Ovary (tissue), 9 donors: ENCODE results near the gene CCDC78. TPM values are rescaled to one million over a fixed set of nuclear protein-coding genes. Genes with fewer than 3 reads are reported as not detected.

Experiments used
- DNase-seq, 5 donors: peaks; one replicate each; pipeline ENCODE4 v3.0.0-alpha.2; 2019 to 2020
- H3K27ac ChIP-seq, 2 donors: fragments of 200-600 bp; one replicate each; pipeline versions ENCODE4 v1.5.1 to v1.8.0; 2019 to 2022
- H3K27me3 ChIP-seq: fragments of 200-600 bp; one replicate; pipeline ENCODE4 v1.8.0; 2022
- H3K36me3 ChIP-seq: fragments of 200-600 bp; sonication (generic); one replicate; pipeline ENCODE4 v1.5.1; 2019
- H3K4me1 ChIP-seq: one replicate; pipeline ENCODE4 v1.8.1; 2013; ENCODE audit warnings: mild to moderate bottlenecking, moderate library complexity; ENCODE audit not compliant: insufficient read depth
- H3K4me3 ChIP-seq: fragments of 200-600 bp; sonication (generic); one replicate; pipeline ENCODE4 v1.5.1; 2017
- H3K9me3 ChIP-seq, 2 donors: fragments of 200-600 bp in 1 of 2; sonication (generic) in 1 of 2; one replicate each; pipeline versions ENCODE4 v1.5.1 to v1.8.1; 2013 to 2019; ENCODE audit warnings: mild to moderate bottlenecking in 1 of 2, moderate library complexity in 1 of 2
- EP300 ChIP-seq: sonication (generic); formaldehyde crosslinking; IDR thresholded peaks from one replicate; pipeline ENCODE4 v1.6.1; 2017; ENCODE audit warnings: antibody characterized with exemption
- POLR2A ChIP-seq: fragments of 450-650 bp; IDR thresholded peaks from one replicate; pipeline ENCODE4 v1.6.1; 2017; ENCODE audit warnings: antibody characterized with exemption, mild to moderate bottlenecking, moderate library complexity
- WGBS, 3 donors: extraction: QIAGEN DNeasy Blood & Tissue Kit in 1 of 3; methylation state at CpG; one replicate each; pipeline versions ENCODE4 v1.1.5 to v1.1.7; 2013 to 2017; 5-methylcytosine and 5-hydroxymethylcytosine counted together
- intact Hi-C, 4 donors: fragments of 100-400 bp; cut with DNase I; formaldehyde crosslinking; loops; one replicate each; pipeline versions ENCODE4 v1.11.0 to v1.15.1; 2022 to 2023
- polyA plus RNA-seq, 2 donors: library from polyadenylated mRNA; stranded (reverse); fragments of 200-250 nt in 1 of 2; fragments of 350-450 nt in 1 of 2; fragmentation: Illumina TruSeq in 1 of 2; extraction: RNeasy Lipid Tissue Mini Kit (QIAGEN cat#74804) in 1 of 2; gene quantifications; one replicate each; pipeline ENCODE4 v1.2.3, GENCODE V29; 2013 to 2014
- total RNA-seq, 7 donors: library from RNA; depleted of rRNA in 2 of 7; stranded (reverse); fragments of >200 nt in 2 of 7; fragmentation: NEBNext Ultra II Directional in 3 of 7; extraction: Animal tissue kit (Norgen Biotek cat#: 25700) in 3 of 7; gene quantifications; one replicate each; pipeline versions ENCODE4 v1.1.0 to v1.2.4, GENCODE V29; 2016 to 2023
- TF ChIP-seq, protein P1 (sequence below), 3 donors: fragments of 450-650 bp in 2 of 3; fragments of 200-600 bp in 1 of 3; IDR thresholded peaks; one replicate each; pipeline versions ENCODE4 v1.5.1 to v1.8.0; 2016 to 2022; ENCODE audit warnings: antibody characterized with exemption in 3 of 3, mild to moderate bottlenecking in 1 of 3
- donor health status: DM: no; HTN: no; CAD: no; lungs with moderate emphysema.
- donor health status: DM: no; HTN: no; CAD: no.
- donor health status: Bipolar disorder and iron deficiency.
- donor health status: DM: yes; HTN: yes; CAD: no.
- donor health status: DM: no; HTN: no; CAD: no.
- donor health status: DM: yes; HTN: yes; CAD: no.

CCDC78 gene
- total and polyA plus RNA-seq, 9 donors: 0.40 to 44.3 (median 4.6) TPM; not detected in 2

DNA sequence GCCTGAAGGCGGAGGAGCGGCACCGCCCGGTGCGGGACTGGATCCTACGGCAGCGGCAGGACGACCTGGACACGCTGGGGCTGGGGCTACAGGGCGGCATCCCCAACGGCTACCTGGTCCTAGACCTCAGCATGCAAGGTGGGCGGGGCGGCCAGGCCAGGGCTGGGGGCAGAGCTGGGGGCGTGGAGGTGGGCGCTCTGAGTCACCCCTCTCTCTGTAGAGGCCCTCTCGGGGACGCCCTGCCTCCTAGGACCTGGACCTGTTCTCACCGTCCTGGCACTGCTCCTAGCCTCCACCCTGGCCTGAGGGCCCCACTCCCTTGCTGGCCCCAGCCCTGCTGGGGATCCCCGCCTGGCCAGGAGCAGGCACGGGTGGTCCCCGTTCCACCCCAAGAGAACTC, 42.2 kb upstream of the CCDC78 start:
- Histone ChIP-seq H3K9me3 (no peaks in the 10 kb centered on the region), H3K4me1 (no peaks in the 10 kb centered on the region), H3K27ac (no peak overlapping the region), H3K27me3 (no peaks in the 10 kb centered on the region), H3K4me3 (no peak overlapping the region), H3K36me3 (no peaks in the 10 kb centered on the region)
- intact Hi-C loops: no loop called here
- no peak for DNase-seq
- TF ChIP-seq EP300: no peak
- TF ChIP-seq, protein P1, sequence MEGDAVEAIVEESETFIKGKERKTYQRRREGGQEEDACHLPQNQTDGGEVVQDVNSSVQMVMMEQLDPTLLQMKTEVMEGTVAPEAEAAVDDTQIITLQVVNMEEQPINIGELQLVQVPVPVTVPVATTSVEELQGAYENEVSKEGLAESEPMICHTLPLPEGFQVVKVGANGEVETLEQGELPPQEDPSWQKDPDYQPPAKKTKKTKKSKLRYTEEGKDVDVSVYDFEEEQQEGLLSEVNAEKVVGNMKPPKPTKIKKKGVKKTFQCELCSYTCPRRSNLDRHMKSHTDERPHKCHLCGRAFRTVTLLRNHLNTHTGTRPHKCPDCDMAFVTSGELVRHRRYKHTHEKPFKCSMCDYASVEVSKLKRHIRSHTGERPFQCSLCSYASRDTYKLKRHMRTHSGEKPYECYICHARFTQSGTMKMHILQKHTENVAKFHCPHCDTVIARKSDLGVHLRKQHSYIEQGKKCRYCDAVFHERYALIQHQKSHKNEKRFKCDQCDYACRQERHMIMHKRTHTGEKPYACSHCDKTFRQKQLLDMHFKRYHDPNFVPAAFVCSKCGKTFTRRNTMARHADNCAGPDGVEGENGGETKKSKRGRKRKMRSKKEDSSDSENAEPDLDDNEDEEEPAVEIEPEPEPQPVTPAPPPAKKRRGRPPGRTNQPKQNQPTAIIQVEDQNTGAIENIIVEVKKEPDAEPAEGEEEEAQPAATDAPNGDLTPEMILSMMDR (IDR thresholded peaks at IDR 0.05): no peak
- TF ChIP-seq POLR2A: no peak
- WGBS, 3 donors: 71 to 83% (median 74%) methylated on average over 19 to 21 of the region's 21 CpGs

DNA sequence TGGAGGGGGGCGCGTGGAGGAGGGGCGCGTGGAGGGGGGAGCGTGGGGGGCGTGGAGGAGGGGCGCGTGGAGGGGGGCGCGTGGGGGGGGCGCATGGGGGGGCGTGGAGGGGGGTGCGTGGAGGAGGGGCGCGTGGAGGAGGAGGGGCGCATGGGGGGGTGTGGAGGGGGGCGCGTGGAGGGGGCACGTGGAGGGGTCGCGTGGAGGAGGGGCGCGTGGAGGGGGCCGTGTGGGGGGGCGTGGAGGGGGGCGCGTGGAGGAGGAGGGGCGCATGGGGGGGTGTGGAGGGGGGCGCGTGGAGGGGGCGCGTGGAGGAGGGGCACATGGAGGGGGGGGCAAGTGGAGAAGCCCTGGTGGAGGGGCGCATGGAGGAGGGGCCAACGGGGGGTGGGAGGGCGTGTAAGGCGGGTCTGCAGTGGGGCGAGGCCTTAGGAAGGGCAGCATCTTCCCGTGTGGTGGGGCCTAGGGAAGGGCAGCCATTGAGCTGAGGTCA, 41.5 kb upstream of the CCDC78 start:
- Histone ChIP-seq H3K4me3 (no peak overlapping the region), H3K27ac (no peak overlapping the region), H3K4me1 (no peaks in the 10 kb centered on the region), H3K36me3 (no peaks in the 10 kb centered on the region), H3K9me3 (no peaks in the 10 kb centered on the region), H3K27me3 (no peaks in the 10 kb centered on the region)
- WGBS, 3 donors: 38 to 62% (median 52%) methylated on average over 12 to 22 of the region's 38 CpGs
- intact Hi-C loops: no loop called here
- no peak for DNase-seq
- TF ChIP-seq, protein P1 (IDR thresholded peaks at IDR 0.05): no peak
- TF ChIP-seq EP300 (no peak), POLR2A (no peak)

GRCh38 chr16:766820-767640, 40.8 kb upstream of the CCDC78 start:
- no peak for DNase-seq
- TF ChIP-seq, protein P1 (IDR thresholded peaks at IDR 0.05): no peak
- TF ChIP-seq POLR2A (no peak), EP300 (no peak)
- intact Hi-C loops: no loop called here

DNA sequence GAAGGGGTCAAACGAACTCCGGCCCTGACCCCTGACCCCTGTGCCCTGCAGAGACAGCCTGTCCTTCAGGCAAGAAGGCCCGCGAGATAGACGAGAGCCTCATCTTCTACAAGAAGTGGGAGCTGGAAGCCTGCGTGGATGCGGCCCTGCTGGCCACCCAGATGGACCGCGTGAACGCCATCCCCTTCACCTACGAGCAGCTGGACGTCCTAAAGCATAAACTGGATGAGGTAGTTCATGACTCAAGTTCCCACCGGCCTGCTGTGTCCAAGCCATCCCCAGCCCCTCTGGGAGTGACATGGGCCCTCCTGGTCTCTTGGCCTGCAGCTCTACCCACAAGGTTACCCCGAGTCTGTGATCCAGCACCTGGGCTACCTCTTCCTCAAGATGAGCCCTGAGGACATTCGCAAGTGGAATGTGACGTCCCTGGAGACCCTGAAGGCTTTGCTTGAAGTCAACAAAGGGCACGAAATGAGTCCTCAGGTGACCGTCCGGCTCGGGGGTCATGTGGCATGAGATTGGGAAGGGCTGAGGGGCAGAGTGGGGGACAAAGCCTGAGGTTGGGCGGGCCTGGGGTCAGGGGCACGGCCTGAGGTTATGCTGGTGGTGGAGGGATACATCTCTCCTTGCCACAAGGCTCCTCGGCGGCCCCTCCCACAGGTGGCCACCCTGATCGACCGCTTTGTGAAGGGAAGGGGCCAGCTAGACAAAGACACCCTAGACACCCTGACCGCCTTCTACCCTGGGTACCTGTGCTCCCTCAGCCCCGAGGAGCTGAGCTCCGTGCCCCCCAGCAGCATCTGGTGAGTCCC, 40.0 kb upstream of the CCDC78 start:
- Histone ChIP-seq H3K4me1 (no peaks in the 10 kb centered on the region), H3K27ac (no peak overlapping the region), H3K4me3 (no peak overlapping the region), H3K27me3 (no peaks in the 10 kb centered on the region), H3K9me3 (no peaks in the 10 kb centered on the region), H3K36me3 (no peaks in the 10 kb centered on the region)
- no peak for DNase-seq
- TF ChIP-seq, protein P1 (IDR thresholded peaks at IDR 0.05): no peak
- TF ChIP-seq EP300 (no peak), POLR2A (no peak)
- WGBS, 3 donors: 79 to 84% (median 83%) methylated on average over 27 to 29 of the region's 29 CpGs
- intact Hi-C loops: no loop called here

More at GRCh38 chr16:766820-767640, 40.8 kb upstream of the CCDC78 start:
- Histone ChIP-seq H3K4me3 (no peak overlapping the region), H3K27ac (no peak overlapping the region), H3K4me1 (no peaks in the 10 kb centered on the region), H3K36me3 (no peaks in the 10 kb centered on the region), H3K9me3 (no peaks in the 10 kb centered on the region), H3K27me3 (no peaks in the 10 kb centered on the region)
- 45 to 76% (median 65%) methylated on average over 25 to 39 of the region's 48 CpGs for WGBS, 3 donors
